Fibroblast of pulmonary artery (primary cell): Measurements from ENCODE around the gene FBXW4.

Experiments used
- DNase-seq: peaks from one replicate; pipeline ENCODE4 v3.0.0-alpha.2; 2010; ENCODE audit warnings: low read depth
- H3K4me3 ChIP-seq: replicated peaks from 2 replicates; pipeline ENCODE4 v1.5.1; 2011; ENCODE audit warnings: low read depth, mild to moderate bottlenecking, control low read depth, low read length, moderate library complexity
- TF ChIP-seq, protein P1 (sequence below): IDR thresholded peaks from 2 replicates; pipeline ENCODE4 v1.5.1; 2011; ENCODE audit warnings: mild to moderate bottlenecking, control low read depth, low read length, inconsistent platforms; ENCODE audit errors: missing control alignments

The FBXW4 gene

DNA sequence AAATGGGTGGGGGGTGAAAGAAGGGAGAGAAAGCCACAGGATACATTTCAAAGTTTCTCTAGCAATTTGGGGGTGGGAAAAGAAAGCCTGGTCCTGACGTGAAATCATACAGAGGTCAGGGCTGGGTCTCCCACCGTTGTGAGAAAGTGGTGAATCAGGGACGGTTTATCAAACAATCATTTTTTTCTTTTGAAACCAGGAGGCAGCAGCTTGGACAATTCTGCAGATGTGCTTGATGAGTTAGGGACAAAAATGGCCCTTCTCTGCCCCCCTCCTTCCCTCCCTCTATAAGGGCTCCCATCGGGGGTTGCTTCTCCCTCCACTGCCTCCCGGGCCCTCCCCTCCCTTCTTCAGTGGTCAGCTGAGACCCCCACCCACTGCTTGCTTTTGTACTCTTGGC lies 43.6 kb downstream of the FBXW4 start:
- no peak overlapping the region for H3K4me3 ChIP-seq
- no peak for DNase-seq
- TF ChIP-seq, protein P1, sequence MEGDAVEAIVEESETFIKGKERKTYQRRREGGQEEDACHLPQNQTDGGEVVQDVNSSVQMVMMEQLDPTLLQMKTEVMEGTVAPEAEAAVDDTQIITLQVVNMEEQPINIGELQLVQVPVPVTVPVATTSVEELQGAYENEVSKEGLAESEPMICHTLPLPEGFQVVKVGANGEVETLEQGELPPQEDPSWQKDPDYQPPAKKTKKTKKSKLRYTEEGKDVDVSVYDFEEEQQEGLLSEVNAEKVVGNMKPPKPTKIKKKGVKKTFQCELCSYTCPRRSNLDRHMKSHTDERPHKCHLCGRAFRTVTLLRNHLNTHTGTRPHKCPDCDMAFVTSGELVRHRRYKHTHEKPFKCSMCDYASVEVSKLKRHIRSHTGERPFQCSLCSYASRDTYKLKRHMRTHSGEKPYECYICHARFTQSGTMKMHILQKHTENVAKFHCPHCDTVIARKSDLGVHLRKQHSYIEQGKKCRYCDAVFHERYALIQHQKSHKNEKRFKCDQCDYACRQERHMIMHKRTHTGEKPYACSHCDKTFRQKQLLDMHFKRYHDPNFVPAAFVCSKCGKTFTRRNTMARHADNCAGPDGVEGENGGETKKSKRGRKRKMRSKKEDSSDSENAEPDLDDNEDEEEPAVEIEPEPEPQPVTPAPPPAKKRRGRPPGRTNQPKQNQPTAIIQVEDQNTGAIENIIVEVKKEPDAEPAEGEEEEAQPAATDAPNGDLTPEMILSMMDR = no peak

DNA sequence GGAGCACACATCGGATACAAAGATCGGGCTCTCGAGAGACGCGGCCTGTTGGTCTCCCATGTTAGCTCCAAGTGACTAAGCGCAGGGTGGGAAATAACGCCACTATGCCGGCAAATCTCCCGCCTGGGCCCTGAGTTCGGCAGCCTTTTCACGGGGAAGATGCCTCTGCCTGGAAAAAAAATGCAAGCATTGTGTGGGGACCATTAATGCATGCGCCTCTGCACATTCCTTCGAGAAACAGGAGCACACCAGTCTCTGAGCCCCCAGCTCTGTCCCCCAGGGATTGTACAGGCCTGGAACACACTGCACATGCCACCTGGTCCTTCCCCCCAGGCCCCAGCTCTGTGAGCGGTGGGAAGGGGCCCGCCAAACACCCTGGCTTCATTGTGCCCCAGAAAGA lies 44.1 kb downstream of the FBXW4 start:
- H3K4me3 ChIP-seq = no peak overlapping the region
- TF ChIP-seq, protein P1 = no peak

DNA sequence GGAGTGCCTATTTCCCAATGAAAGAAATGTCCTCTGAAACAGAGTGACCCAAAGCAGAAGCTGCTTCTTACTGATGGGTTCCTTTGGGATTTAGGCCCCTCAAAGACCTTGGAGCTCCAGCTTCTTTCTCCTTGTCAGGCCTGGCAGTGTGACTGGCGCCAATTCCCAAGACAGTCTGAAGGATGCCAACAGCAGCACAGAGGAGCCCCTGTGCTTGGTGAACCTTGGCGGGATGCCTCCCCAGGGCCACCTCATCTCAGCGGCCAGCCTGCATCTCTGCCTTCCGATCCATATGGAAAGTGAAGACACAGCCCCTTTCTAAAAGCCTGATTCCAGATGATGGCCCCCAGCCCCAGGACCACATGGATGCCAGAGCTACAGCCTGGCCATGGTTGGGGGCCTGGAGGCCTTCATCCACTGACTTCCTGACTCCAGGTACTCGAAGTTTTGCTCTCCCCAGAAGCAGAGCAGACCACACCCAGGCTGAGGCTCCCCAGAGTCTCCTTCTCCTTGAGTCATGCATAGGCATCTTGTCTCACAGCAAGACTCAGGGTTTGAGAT lies 45.4 kb downstream of the FBXW4 start:
- H3K4me3 ChIP-seq = no peak overlapping the region
- TF ChIP-seq, protein P1 = no peak
- no peak for DNase-seq

More for the DNA sequence above, 44.1 kb downstream of the FBXW4 start:
- DNase-seq = no peak

DNA sequence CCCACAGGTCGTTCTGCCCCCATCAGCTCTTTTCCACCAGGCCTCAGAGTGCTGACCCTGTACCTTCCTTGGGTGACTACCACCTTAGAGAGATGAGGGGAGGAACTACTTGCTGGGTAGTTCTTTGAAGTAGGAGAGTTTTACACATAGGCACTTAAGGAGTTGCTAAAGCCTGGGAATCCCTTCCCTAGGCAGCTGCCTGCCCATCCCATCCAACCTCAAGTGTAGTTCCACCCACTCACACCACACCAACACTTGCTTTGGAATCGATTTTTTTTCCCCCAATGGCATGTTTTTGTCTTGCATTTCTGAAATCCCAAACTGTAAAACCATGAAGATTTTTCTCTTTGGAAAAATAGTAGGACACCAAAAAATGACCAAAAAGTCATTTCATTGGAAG lies 47.7 kb downstream of the FBXW4 start:
- TF ChIP-seq, protein P1 = no peak
- no peak for DNase-seq
- no peak overlapping the region for H3K4me3 ChIP-seq

DNA sequence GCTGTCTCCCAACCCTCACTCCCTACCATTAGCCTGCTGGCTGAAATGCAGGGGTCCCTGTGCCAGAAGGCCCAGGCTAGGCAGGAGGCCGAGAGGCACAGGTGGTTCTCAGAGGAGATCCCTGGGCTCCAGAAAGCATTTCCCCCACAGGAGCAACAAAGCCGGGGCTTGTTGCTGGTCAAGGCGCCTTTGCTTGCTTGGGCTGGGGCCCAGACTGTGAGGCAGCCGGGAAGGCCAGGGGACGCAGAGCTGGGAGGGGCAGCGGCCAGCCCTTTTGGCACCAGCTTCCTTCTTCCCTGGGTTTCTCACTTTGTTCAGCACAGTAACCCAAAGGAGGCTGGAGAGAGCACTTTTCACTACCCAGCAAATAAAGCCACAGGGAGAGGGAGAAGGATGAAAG lies 48.6 kb downstream of the FBXW4 start:
- DNase-seq = no peak
- H3K4me3 ChIP-seq = no peak overlapping the region
- TF ChIP-seq, protein P1 = no peak

DNA sequence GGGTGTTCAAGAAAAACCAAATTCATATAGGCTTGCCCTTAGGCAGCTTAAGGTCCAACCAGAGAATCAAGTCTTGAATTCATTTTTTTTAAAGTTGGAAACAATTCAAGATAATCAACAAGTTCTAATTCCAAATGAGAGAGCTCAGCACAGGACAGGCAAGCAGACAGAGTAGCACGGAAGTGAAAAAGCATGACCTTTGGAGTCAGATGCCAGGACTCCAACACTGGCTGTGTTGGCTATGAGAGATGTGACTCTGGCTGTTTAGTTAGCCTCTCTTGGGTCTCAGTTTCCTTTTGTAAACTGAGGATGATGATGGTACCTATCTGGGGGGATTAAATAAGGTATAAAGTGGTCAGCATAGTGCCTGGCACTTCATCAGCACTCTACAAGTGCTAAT lies 49.3 kb downstream of the FBXW4 start:
- no peak overlapping the region for H3K4me3 ChIP-seq
- TF ChIP-seq, protein P1 = no peak
- no peak for DNase-seq

DNA sequence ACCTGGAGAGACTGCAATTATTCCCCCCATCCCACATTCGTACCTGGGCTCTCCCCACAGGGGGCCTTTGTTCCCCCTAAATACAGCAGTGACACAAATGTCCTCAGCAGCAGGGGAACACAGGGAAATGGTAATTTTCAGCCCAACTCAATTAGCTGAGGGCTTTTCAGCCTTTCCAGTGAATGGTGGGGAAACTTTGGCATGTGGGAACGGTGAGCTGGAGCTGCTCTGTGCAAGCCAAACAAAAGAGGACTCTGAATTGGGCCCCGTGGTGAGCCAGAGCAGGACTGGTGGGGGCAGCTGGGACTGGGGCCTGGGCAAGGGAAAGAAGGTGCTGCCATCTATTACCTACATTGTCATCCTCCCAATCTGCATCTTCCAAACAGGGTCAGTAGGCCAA lies 51.0 kb downstream of the FBXW4 start:
- no peak for DNase-seq
- TF ChIP-seq, protein P1 = no peak
- no peak overlapping the region for H3K4me3 ChIP-seq
